HG03066 (cell line): Measurements from ENCODE around the gene IL13.
"Not testable (repeated sequence)": the region's sequence is repeated elsewhere in the genome, so short reads cannot be mapped to it uniquely, and the experiment has no call there.

Experiments used
- ATAC-seq: cut with Tn5 transposase; IDR thresholded peaks from one replicate; pipeline ENCODE4 v1.9.1; 2021; ENCODE audit warnings: low read depth; ENCODE audit not compliant: unreplicated experiment

IL13 gene

GRCh38 chr5:132687995-132688394 is 30.0 kb downstream of the IL13 start:
- no peak for ATAC-seq

- no peak for ATAC-seq
These were observed 30.8 kb downstream of the IL13 start for GRCh38 chr5:132688536-132689339.

- no peak for ATAC-seq
These were observed 31.5 kb downstream of the IL13 start for GRCh38 chr5:132689513-132689912.

- ATAC-seq, result no peak
These were observed 32.2 kb downstream of the IL13 start for GRCh38 chr5:132690156-132690555.

GRCh38 chr5:132691755-132692631 is 34.0 kb downstream of the IL13 start:
- ATAC-seq, result not testable (repeated sequence)

GRCh38 chr5:132692632-132692967 is 34.6 kb downstream of the IL13 start:
- no peak for ATAC-seq

GRCh38 chr5:132695956-132696355 is 38.0 kb downstream of the IL13 start:
- no peak for ATAC-seq

- no peak for ATAC-seq
These were observed 46.9 kb downstream of the IL13 start for GRCh38 chr5:132704875-132705274.

GRCh38 chr5:132708645-132709044 is 50.7 kb downstream of the IL13 start:
- no peak for ATAC-seq
